ENCODE results near the gene BICD1.

DNA sequence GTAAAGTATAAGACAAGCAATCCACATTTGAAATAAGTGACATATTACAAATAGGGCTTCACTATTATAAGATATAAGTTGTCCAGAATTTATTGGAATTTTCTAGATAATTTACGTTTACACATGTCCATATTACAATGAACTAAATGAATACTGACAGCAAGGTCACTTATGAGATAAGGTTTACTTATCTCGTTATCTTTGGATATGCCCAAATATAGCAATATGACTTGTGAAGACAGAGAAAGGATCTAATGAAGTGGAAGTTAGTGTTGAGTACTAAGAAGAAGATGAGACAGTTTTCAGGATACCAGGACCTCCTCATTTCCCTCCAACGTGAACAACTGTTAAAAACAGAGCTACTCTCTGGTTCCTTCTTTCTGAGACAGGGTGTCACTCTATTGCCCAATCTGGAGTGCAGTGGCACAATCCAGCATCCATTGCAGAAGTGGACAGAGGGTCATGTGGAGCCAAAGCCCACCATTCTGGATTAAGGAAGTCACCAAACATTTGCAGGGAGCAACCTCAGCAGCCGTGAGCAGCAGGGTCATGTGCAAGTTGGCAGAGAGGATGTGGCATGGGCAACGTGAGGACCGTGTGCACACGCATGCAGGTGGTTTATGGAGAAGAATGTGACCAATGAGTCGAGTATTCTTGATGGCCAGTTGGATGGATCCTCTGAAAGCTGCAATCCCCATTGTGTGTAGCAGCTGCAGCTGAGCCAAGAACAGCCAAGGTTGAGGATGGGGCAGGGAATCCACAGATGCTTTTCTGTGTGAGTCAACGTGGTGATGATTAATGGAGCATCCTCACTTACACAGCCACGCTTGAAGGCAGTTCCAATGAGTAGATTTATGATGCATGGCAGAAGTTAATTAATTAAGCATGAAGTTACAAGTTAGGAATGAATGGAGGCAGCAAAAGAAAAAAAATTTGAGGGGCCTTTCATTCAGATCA is 111.0 kb downstream of the BICD1 start:
- TF ChIP-seq, protein P1, sequence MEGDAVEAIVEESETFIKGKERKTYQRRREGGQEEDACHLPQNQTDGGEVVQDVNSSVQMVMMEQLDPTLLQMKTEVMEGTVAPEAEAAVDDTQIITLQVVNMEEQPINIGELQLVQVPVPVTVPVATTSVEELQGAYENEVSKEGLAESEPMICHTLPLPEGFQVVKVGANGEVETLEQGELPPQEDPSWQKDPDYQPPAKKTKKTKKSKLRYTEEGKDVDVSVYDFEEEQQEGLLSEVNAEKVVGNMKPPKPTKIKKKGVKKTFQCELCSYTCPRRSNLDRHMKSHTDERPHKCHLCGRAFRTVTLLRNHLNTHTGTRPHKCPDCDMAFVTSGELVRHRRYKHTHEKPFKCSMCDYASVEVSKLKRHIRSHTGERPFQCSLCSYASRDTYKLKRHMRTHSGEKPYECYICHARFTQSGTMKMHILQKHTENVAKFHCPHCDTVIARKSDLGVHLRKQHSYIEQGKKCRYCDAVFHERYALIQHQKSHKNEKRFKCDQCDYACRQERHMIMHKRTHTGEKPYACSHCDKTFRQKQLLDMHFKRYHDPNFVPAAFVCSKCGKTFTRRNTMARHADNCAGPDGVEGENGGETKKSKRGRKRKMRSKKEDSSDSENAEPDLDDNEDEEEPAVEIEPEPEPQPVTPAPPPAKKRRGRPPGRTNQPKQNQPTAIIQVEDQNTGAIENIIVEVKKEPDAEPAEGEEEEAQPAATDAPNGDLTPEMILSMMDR (IDR thresholded peaks at IDR 0.05; ENCODE audit: low read depth, low read length, missing input control): no peak
- TF ChIP-seq RAD21 (IDR thresholded peaks at IDR 0.05): no peak
- TF ChIP-seq, protein P2, sequence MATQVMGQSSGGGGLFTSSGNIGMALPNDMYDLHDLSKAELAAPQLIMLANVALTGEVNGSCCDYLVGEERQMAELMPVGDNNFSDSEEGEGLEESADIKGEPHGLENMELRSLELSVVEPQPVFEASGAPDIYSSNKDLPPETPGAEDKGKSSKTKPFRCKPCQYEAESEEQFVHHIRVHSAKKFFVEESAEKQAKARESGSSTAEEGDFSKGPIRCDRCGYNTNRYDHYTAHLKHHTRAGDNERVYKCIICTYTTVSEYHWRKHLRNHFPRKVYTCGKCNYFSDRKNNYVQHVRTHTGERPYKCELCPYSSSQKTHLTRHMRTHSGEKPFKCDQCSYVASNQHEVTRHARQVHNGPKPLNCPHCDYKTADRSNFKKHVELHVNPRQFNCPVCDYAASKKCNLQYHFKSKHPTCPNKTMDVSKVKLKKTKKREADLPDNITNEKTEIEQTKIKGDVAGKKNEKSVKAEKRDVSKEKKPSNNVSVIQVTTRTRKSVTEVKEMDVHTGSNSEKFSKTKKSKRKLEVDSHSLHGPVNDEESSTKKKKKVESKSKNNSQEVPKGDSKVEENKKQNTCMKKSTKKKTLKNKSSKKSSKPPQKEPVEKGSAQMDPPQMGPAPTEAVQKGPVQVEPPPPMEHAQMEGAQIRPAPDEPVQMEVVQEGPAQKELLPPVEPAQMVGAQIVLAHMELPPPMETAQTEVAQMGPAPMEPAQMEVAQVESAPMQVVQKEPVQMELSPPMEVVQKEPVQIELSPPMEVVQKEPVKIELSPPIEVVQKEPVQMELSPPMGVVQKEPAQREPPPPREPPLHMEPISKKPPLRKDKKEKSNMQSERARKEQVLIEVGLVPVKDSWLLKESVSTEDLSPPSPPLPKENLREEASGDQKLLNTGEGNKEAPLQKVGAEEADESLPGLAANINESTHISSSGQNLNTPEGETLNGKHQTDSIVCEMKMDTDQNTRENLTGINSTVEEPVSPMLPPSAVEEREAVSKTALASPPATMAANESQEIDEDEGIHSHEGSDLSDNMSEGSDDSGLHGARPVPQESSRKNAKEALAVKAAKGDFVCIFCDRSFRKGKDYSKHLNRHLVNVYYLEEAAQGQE (IDR thresholded peaks at IDR 0.05): no peak
- TF ChIP-seq NR2F2 (IDR thresholded peaks at IDR 0.05): no peak
- no peak for TF ChIP-seq TAF1 (conservative IDR thresholded peaks at IDR 0.05)
- TF ChIP-seq, protein P3, sequence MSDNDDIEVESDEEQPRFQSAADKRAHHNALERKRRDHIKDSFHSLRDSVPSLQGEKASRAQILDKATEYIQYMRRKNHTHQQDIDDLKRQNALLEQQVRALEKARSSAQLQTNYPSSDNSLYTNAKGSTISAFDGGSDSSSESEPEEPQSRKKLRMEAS (IDR thresholded peaks at IDR 0.05): no peak
- TF ChIP-seq HNF4G (IDR thresholded peaks at IDR 0.05): no peak
- TF ChIP-seq JUND (IDR thresholded peaks at IDR 0.05): no peak
- TF ChIP-seq GABPA (IDR thresholded peaks at IDR 0.05 in 1 of 2, conservative IDR thresholded peaks at IDR 0.05 in 1 of 2): no peak
- no peak for TF ChIP-seq YY1 (IDR thresholded peaks at IDR 0.05)
- TF ChIP-seq FOXA1 (IDR thresholded peaks at IDR 0.05): no peak
- TF ChIP-seq SP1 (IDR thresholded peaks at IDR 0.05): no peak
